Mesodermal cell (in vitro differentiated cells): Measurements from ENCODE around the gene ALOX15.
"Not testable (repeated sequence)": the region's sequence is repeated elsewhere in the genome, so short reads cannot be mapped to it uniquely, and the experiment has no call there.

Experiments
- H3K27ac ChIP-seq: 2 replicates; pipeline ENCODE4 v1.7.0; 2013; ENCODE audit warnings: mild to moderate bottlenecking, low read depth, low read length, moderate library complexity; ENCODE audit not compliant: severe bottlenecking
- H3K36me3 ChIP-seq: 2 replicates; pipeline ENCODE4 v1.7.1; 2013; ENCODE audit warnings: mild to moderate bottlenecking, low read length, moderate library complexity; ENCODE audit not compliant: control insufficient read depth, insufficient read depth
- H3K4me1 ChIP-seq: one replicate; pipeline ENCODE4 v1.7.1; 2013; ENCODE audit warnings: mild to moderate bottlenecking, low read length; ENCODE audit not compliant: insufficient read depth, control insufficient read depth, poor library complexity, severe bottlenecking
- H3K4me3 ChIP-seq: 2 replicates; pipeline ENCODE4 v1.7.0; 2013; ENCODE audit warnings: low read length, control low read depth, mild to moderate bottlenecking; ENCODE audit not compliant: insufficient read depth, poor library complexity, severe bottlenecking; ENCODE audit errors: extremely low read depth
- H3K9me3 ChIP-seq: 2 replicates; pipeline ENCODE4 v1.7.1; 2013; ENCODE audit warnings: mild to moderate bottlenecking, low read length, moderate library complexity; ENCODE audit not compliant: control insufficient read depth
- WGBS, 2 experiments: methylation state at CpG; one replicate each; pipeline ENCODE4 v1.1.5; 2013; ENCODE audit warnings: missing lambda C conversion rate in 2 of 2; ENCODE audit not compliant: insufficient coverage in 2 of 2; 5-methylcytosine and 5-hydroxymethylcytosine counted together

Gene ALOX15

DNA sequence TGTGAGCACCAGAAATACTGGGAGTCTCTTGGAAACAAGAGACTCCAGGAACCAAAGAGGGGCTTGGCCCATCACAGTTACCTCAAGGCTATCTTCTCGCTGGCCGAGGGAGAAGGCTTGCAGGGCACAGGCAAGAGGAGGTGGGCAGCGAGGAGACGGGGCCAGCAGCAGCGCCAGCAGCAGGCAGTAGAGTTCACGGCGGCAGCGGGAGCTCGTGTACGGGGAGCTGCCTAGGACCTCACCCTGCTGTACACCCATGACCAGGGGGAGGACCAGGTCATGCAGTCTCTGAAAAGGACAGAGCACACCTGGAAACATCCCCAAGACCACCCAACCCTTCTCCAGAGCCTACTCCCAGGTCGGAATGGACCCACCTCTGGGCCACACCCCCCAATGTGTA lies 31.7 kb upstream of the ALOX15 start:
- H3K36me3 ChIP-seq, result peaks cover 79% of the 10 kb centered on the region

DNA sequence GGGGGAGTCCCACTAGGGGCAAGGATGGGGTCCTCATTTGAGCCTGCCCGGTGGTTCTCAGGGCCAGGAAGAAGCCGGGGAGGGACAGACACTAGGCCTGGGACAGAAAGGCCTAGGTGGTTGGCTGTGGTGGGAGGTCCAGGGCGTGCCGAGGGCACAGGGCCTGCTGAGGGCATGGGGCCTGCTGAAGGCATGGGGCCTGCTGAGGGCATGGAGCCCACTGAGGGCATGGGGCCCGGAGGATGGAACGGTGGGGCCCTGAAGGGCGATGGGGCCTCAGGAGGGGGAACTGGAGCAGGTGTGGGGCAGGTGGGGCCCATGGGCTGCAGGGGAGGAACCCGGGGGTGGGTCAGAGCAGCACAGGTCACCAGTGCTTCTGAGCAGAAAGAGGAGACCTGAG lies 31.3 kb upstream of the ALOX15 start:
- H3K4me3 ChIP-seq, result no peak overlapping the region
- H3K4me1 ChIP-seq, result peaks cover 7% of the 10 kb centered on the region
- no peak overlapping the region for H3K27ac ChIP-seq
- peaks cover 75% of the 10 kb centered on the region for H3K36me3 ChIP-seq
- H3K9me3 ChIP-seq, result no peaks in the 10 kb centered on the region
- WGBS, 2 experiments, result 92 to 95% methylated on average over 6 to 8 of the region's 8 CpGs

More for the DNA sequence above, 31.7 kb upstream of the ALOX15 start:
- no peaks in the 10 kb centered on the region for H3K9me3 ChIP-seq
- no peak overlapping the region for H3K4me3 ChIP-seq
- H3K27ac ChIP-seq, result no peak overlapping the region
- peaks cover 9% of the 10 kb centered on the region for H3K4me1 ChIP-seq
- WGBS, 2 experiments, result 98 to 99% methylated on average over 10 to 11 of the region's 11 CpGs

DNA sequence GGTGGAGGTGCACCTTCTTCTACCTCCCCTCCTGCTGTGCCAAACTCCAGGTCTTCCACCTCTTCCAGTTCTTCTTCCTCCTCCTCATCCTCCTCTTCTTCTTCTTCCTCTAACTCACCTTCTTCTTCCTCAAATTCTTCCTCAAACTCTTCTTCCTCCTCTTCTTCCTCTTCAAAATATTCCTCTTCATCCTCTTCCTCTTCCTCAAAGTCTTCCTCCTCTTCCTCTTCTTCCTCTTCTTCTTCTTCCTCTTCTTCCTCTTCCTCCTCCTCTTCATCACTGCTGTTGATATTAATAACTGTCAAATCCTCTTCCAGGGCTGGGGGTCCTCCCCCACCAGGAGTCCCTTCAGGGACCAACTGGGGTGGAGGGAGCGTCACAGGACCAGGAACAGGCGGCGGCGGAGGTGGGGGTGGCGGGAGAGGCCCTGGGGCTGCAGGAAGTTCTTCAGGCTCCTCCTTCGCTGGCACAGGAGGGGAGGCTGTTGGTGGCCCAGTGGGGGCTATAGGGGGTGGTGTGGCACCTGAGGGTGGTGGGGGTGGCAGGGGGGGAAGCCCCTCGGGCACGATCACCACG lies 30.7 kb upstream of the ALOX15 start:
- no CpG with 5 or more reads among the region's 9 CpGs for WGBS, 2 experiments
- H3K36me3 ChIP-seq, result peaks cover 69% of the 10 kb centered on the region
- H3K4me3 ChIP-seq, result no peak overlapping the region
- H3K4me1 ChIP-seq, result peaks cover 7% of the 10 kb centered on the region
- no peaks in the 10 kb centered on the region for H3K9me3 ChIP-seq
- H3K27ac ChIP-seq, result no peak overlapping the region

DNA sequence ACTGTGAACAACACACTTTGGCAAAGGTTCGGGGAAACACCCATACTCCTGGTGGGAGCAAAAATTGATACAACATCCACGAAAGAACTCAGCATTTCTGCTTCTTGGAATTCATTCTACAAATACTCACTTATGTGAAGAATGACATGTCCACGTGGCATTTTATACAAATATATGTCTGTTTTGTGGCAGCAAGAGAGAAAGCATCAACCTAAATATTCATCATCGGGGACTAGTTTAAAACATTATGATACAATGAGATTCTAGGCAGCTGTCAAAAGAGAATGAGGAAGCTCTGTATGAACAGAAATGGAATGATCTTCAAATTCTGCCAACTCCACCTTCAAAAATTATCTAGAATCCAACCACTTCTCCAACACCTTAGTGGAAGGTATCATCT lies 25.7 kb upstream of the ALOX15 start:
- Histone ChIP-seq H3K9me3 (no peaks in the 10 kb centered on the region), H3K4me1 (no peaks in the 10 kb centered on the region), H3K36me3 (peaks cover 19% of the 10 kb centered on the region), H3K27ac (no peak overlapping the region), H3K4me3 (no peak overlapping the region)
- WGBS, 2 experiments, result 88% methylated on average over 1 to 2 of the region's 4 CpGs

DNA sequence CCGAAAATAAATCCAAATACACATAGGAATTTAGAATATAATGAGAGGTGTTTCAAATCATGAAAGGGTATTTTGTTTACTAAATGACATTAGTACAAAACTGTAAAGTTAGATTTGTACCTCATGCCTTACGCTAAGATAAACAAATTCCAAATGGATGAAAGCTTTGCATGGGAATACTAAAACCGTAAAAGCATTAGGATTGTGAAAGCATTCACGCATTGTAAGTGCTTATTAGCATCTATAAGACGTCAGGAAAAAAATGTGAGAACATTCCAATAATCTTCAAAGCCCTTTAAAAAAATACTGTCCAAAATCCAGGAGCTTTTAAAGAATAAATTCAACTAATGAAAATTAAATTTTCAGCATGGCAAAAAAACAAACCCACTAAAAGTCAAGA lies 24.8 kb upstream of the ALOX15 start:
- Histone ChIP-seq H3K27ac (no peak overlapping the region), H3K4me1 (no peaks in the 10 kb centered on the region), H3K36me3 (peaks cover 10% of the 10 kb centered on the region), H3K9me3 (no peaks in the 10 kb centered on the region), H3K4me3 (no peak overlapping the region)
- WGBS, 2 experiments, result 81 to 94% methylated on average over 2 to 4 of the region's 5 CpGs

DNA sequence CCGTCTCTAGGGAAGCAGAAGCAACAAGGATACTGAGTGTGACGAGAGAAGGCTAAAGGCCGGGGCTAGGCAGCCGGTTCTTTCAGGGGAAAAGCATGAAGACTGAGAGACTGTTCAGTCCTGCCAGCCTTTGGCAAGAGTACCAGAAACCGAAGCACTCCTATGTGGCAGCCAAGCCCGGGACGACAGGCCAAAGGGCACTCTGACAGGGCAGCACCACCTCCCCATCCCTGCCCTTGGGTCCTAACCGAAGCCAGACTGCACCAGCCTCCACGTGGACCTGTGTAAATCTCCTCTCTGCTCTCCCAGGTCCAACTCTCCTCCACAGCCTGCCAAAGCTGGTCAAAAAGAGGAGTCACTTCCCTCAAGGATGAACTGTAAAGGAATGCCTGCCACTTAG lies 23.5 kb upstream of the ALOX15 start:
- H3K4me1 ChIP-seq, result peaks cover 6% of the 10 kb centered on the region
- no peak overlapping the region for H3K4me3 ChIP-seq
- WGBS, 2 experiments, result 92 to 95% methylated on average over 5 to 8 of the region's 9 CpGs
- H3K36me3 ChIP-seq, result peaks cover 4% of the 10 kb centered on the region
- no peaks in the 10 kb centered on the region for H3K9me3 ChIP-seq
- no peak overlapping the region for H3K27ac ChIP-seq

DNA sequence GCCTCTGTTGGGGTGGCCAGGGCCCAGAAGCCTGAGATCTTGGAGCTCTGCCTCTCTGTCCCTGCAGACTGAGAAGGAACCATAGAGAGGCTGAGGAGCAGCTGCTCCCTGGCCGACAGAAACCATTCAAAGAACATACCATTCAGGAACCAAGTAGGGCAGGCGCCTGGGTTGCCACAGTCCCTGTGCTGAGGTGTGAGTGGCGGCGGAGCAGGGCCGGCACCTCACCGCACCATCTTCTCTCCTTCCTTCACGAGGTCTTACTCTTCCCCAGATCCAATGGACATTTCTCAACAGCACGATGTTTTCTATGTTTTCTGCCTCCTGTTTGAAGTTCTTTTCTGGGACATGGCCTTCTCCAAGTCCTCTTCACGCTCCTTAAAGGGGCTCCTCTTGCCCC lies 22.8 kb upstream of the ALOX15 start:
- H3K4me1 ChIP-seq, result peaks cover 14% of the 10 kb centered on the region
- H3K4me3 ChIP-seq, result no peak overlapping the region
- WGBS, 2 experiments, result 89 to 94% methylated on average over 8 of the region's 9 CpGs
- H3K27ac ChIP-seq, result no peak overlapping the region
- peaks cover under 1% of the 10 kb centered on the region for H3K36me3 ChIP-seq
- no peaks in the 10 kb centered on the region for H3K9me3 ChIP-seq

DNA sequence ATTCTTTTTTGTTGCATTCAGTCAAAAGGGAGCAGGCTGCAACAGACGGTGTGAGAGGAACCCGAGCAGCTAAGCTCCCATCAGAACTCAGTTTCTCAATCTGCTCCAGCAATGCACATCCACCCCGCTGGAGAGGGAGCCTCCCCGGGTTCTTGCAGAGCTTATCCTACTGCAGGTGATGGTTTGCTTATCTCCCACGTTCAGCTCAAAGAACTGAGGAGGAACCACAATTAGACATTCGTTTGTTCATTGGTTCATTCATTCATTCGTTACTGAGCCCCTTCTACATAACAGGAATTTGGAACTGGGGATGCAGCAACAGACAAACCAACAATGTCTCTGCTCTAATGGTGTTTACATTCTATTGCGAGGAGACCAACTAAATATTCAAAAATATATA lies 22.2 kb upstream of the ALOX15 start:
- Histone ChIP-seq H3K9me3 (no peaks in the 10 kb centered on the region), H3K4me3 (no peak overlapping the region), H3K4me1 (peaks cover 19% of the 10 kb centered on the region), H3K27ac (no peak overlapping the region), H3K36me3 (no peaks in the 10 kb centered on the region)
- 83 to 95% methylated on average over 5 to 7 of the region's 8 CpGs for WGBS, 2 experiments

DNA sequence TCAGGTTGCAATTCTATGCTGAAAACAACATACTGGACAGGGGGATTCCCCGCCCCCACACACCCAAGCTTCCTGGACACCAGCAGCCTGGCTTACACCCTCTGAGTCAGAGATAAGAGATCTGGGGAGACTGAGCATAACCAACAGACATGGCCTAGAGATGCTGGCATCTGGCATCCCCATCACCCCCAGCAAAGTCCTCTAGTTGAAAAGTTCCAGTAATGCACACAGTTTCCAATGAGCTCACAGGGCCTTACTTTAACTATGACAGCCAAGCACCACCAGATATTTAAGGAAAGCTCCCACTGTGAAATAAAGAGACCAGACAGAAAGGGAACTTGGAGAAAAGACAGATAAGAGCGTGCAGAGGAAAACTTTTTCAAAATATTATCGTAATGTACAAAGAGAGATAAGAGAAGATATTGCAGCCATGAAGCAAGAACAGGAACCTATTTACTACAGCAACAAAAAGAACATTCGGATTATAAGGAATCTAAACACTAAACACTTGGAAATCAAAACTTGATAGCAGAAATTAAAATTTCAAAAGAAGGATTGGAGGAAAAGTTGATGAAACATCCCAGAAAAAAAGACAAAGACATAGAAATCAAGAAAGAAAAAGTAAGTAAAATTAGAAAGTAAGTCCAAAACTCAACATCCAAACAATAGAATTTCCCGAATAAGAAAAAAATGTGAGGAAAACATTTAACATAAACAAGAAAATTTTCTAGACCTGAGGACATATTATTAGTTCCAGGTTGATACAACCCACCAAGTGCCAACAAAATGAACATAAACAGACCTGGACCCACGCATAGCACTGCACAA lies 17.2 kb upstream of the ALOX15 start:
- no peaks in the 10 kb centered on the region for H3K9me3 ChIP-seq
- no peak overlapping the region for H3K4me3 ChIP-seq
- H3K36me3 ChIP-seq, result no peaks in the 10 kb centered on the region
- peaks cover 32% of the 10 kb centered on the region for H3K4me1 ChIP-seq
- 75% methylated on average over 2 of the region's 6 CpGs; no CpG with 5 or more reads in 1 of the 2 experiments for WGBS, 2 experiments
- peak overlapping the region; percentile 82 for H3K27ac ChIP-seq

DNA sequence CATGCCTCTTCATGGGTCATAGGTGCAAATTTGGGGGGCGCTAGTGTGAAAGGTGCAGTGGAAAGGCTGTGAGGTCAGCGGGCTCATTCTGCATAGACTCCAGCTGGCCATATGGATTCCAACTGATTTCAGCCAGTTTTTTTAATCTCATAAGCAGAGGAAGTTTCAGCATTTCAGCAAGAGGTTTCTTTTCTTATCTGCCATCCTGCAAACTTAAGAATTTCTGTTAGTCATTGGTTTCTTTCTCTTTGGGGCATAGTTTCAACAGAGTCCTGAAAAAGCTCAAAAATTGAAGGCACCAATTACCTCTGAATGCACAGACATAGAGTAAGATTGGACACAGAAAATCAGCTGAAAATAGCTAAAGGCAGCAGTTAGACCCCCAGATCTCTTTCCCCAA lies 16.2 kb upstream of the ALOX15 start:
- no peak overlapping the region for H3K4me3 ChIP-seq
- no peaks in the 10 kb centered on the region for H3K36me3 ChIP-seq
- H3K27ac ChIP-seq, result peak overlapping the region; percentile 76
- WGBS, 2 experiments, result 96 to 100% methylated on average over 1 to 2 of the region's 2 CpGs
- peaks cover 32% of the 10 kb centered on the region for H3K4me1 ChIP-seq
- H3K9me3 ChIP-seq, result no peaks in the 10 kb centered on the region

DNA sequence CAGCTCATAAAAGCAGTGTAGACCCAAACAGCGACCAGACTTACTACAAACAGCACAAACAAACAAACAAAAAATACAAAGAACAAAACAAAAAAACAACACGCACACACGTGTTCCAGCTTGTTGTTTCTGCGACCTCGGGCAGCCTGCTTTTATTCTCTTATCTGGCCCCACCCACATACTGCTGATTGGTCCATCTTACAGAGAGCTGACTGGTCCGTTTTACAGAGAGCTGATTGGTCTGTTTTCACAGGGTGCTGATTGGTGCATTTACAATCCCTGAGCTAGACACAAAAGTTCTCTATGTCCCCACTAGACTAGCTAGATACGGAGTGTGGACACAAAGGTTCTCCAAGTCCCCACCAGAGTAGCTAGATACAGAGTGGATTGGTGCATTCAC lies 14.5 kb upstream of the ALOX15 start:
- H3K4me1 ChIP-seq, result peaks cover 32% of the 10 kb centered on the region
- H3K36me3 ChIP-seq, H3K4me3 ChIP-seq, H3K9me3 ChIP-seq, H3K27ac ChIP-seq: not testable (repeated sequence)
- WGBS, 2 experiments, result 87 to 93% methylated on average over 4 to 7 of the region's 7 CpGs
